Calu3 (cell line): Measurements from ENCODE around the gene HNRNPF. TPM values are rescaled to one million over a fixed set of nuclear protein-coding genes. Genes with fewer than 3 reads are reported as not detected.

Experiments
- BruUV-seq: library from RNA; stranded (reverse); fragments of 400-500 nt; replicated peaks from 2 replicates; lab custom pipeline; 2021; lab: Mats Ljungman, UMichigan
- CTCF ChIA-PET: fragments of 300-600 bp; sonication (Branson Sonifier 250); formaldehyde crosslinking; loops from one replicate; lab custom pipeline; 2022; ENCODE audit warnings: antibody characterized with exemption; lab: Charles Lee
- DNase-seq: peaks from one replicate; pipeline ENCODE4 v3.0.0; 2022
- H3K27ac Mint-ChIP-seq: one replicate; pipeline ENCODE4 v1.8.0; 2022; ENCODE audit warnings: mixed read lengths; ENCODE audit not compliant: unreplicated experiment
- H3K27me3 Mint-ChIP-seq: one replicate; pipeline ENCODE4 v1.8.0; 2022; ENCODE audit warnings: mixed read lengths; ENCODE audit not compliant: unreplicated experiment
- H3K36me3 Mint-ChIP-seq: one replicate; pipeline ENCODE4 v1.8.0; 2022; ENCODE audit warnings: mild to moderate bottlenecking, moderate library complexity, mixed read lengths; ENCODE audit not compliant: insufficient read depth, unreplicated experiment
- H3K4me1 Mint-ChIP-seq: one replicate; pipeline ENCODE4 v1.8.0; 2022; ENCODE audit warnings: mild to moderate bottlenecking, low read depth, mixed read lengths; ENCODE audit not compliant: unreplicated experiment
- H3K4me3 Mint-ChIP-seq: one replicate; pipeline ENCODE4 v1.8.0; 2022; ENCODE audit warnings: mild to moderate bottlenecking, low read depth, moderate library complexity, mixed read lengths; ENCODE audit not compliant: unreplicated experiment
- H3K9me3 Mint-ChIP-seq: one replicate; pipeline ENCODE4 v1.8.0; 2022; ENCODE audit warnings: low read depth, mixed read lengths; ENCODE audit not compliant: unreplicated experiment
- CTCF ChIP-seq: fragments of 200-600 bp; IDR thresholded peaks from one replicate; pipeline ENCODE4 v1.8.0; 2022; ENCODE audit warnings: antibody characterized with exemption; ENCODE audit not compliant: unreplicated experiment
- intact Hi-C: fragments of 100-400 bp; cut with micrococcal nuclease; formaldehyde crosslinking; loops from one replicate; pipeline ENCODE4 v1.10.0; 2022; ENCODE audit not compliant: unreplicated experiment
- total RNA-seq: library from RNA; stranded (reverse); gene quantifications from 2 replicates; pipeline ENCODE4 v1.2.3, GENCODE V29; 2022

The HNRNPF gene
- total RNA-seq, 1 experiment from 2014 or later, result 256 TPM

- TF ChIP-seq CTCF, result no peak
- intact Hi-C loops, result no loop called here
- BruUV-seq, result no TSS peak
- Mint-ChIP-seq H3K27ac (no peak overlapping the region), H3K9me3 (no peaks in the 10 kb centered on the region), H3K27me3 (no peaks in the 10 kb centered on the region), H3K4me3 (no peak overlapping the region), H3K4me1 (peaks cover 63% of the 10 kb centered on the region), H3K36me3 (peaks cover 24% of the 10 kb centered on the region)
- DNase-seq, result no peak
- CTCF ChIA-PET, result no interaction called here
Measured at GRCh38 chr10:43341450-43341849, 67.5 kb downstream of the HNRNPF start.

GRCh38 chr10:43340619-43341018 is 68.4 kb downstream of the HNRNPF start:
- CTCF ChIA-PET, result interaction anchor here (0.6 to 1.0 kb wide), 2 partner anchors 16 to 18 kb away, joined by 3 to 4 read pairs; no protein-coding TSS in a partner anchor
- H3K27ac Mint-ChIP-seq, result peak overlapping the region; percentile 77
- TF ChIP-seq CTCF, result no peak
- peak; percentile 66 for DNase-seq
- H3K36me3 Mint-ChIP-seq, result peaks cover 26% of the 10 kb centered on the region
- no TSS peak for BruUV-seq
- H3K4me3 Mint-ChIP-seq, result no peak overlapping the region
- H3K4me1 Mint-ChIP-seq, result peaks cover 67% of the 10 kb centered on the region
- no peaks in the 10 kb centered on the region for H3K27me3 Mint-ChIP-seq
- H3K9me3 Mint-ChIP-seq, result no peaks in the 10 kb centered on the region
- intact Hi-C loops, result no loop called here

- H3K36me3 Mint-ChIP-seq, result peaks cover 26% of the 10 kb centered on the region
- intact Hi-C loops, result no loop called here
- CTCF ChIA-PET, result interaction anchor here (0.6 to 1.0 kb wide), 4 partner anchors 15 to 56 kb away, joined by 3 to 4 read pairs (median 4); no protein-coding TSS in a partner anchor
- no peak overlapping the region for H3K4me3 Mint-ChIP-seq
- H3K27me3 Mint-ChIP-seq, result no peaks in the 10 kb centered on the region
- H3K27ac Mint-ChIP-seq, result peak overlapping the region; percentile 77
- no peak for DNase-seq
- no peak for TF ChIP-seq CTCF
- H3K4me1 Mint-ChIP-seq, result peaks cover 67% of the 10 kb centered on the region
- BruUV-seq, result no TSS peak
- no peaks in the 10 kb centered on the region for H3K9me3 Mint-ChIP-seq
Measured at GRCh38 chr10:43340101-43340500, 68.9 kb downstream of the HNRNPF start.

GRCh38 chr10:43339136-43339535 is 69.8 kb downstream of the HNRNPF start:
- H3K4me3 Mint-ChIP-seq, result no peak overlapping the region
- BruUV-seq, result no TSS peak
- intact Hi-C loops, result no loop called here
- DNase-seq, result no peak
- no peak for TF ChIP-seq CTCF
- CTCF ChIA-PET, result no interaction called here
- peaks cover 26% of the 10 kb centered on the region for H3K36me3 Mint-ChIP-seq
- no peaks in the 10 kb centered on the region for H3K9me3 Mint-ChIP-seq
- peaks cover 61% of the 10 kb centered on the region for H3K4me1 Mint-ChIP-seq
- H3K27me3 Mint-ChIP-seq, result no peaks in the 10 kb centered on the region
- H3K27ac Mint-ChIP-seq, result peak overlapping the region; percentile 53
